MG63 (cell line): Measurements from ENCODE around the gene ACER3. TPM values are rescaled to one million over a fixed set of nuclear protein-coding genes. Genes with fewer than 3 reads are reported as not detected.
A peak's percentile ranks its signal among the peaks of the same experiment; 100 is the strongest.

Experiments
- DNase-seq: peaks from one replicate; pipeline ENCODE4 v3.0.0-alpha.2; 2020
- H3K27me3 ChIP-seq: fragments of 250-450 bp; sonication (Bioruptor Pico); 2 replicates; pipeline ENCODE4 v1.5.1; 2020; ENCODE audit warnings: mild to moderate bottlenecking, moderate library complexity
- H3K36me3 ChIP-seq: fragments of 250-450 bp; sonication (Bioruptor Pico); 2 replicates; pipeline ENCODE4 v1.5.1; 2020; ENCODE audit warnings: mild to moderate bottlenecking, moderate library complexity
- H3K4me3 ChIP-seq: fragments of 250-450 bp; sonication (Bioruptor Pico); 2 replicates; pipeline ENCODE4 v1.5.1; 2020; ENCODE audit warnings: mild to moderate bottlenecking, moderate library complexity
- H3K9me3 ChIP-seq: fragments of 250-450 bp; sonication (Bioruptor Pico); 2 replicates; pipeline ENCODE4 v1.5.1; 2020; ENCODE audit warnings: mild to moderate bottlenecking, moderate library complexity
- total RNA-seq: library from RNA; depleted of rRNA; stranded (reverse); fragments of >200 nt; shearing (Covaris generic); gene quantifications from 2 replicates; pipeline ENCODE4 v1.2.3, GENCODE V29; 2014; ENCODE audit warnings: low replicate concordance

ACER3 gene
- total RNA-seq, 1 experiment from 2014 or later, result 15.8 TPM

DNA sequence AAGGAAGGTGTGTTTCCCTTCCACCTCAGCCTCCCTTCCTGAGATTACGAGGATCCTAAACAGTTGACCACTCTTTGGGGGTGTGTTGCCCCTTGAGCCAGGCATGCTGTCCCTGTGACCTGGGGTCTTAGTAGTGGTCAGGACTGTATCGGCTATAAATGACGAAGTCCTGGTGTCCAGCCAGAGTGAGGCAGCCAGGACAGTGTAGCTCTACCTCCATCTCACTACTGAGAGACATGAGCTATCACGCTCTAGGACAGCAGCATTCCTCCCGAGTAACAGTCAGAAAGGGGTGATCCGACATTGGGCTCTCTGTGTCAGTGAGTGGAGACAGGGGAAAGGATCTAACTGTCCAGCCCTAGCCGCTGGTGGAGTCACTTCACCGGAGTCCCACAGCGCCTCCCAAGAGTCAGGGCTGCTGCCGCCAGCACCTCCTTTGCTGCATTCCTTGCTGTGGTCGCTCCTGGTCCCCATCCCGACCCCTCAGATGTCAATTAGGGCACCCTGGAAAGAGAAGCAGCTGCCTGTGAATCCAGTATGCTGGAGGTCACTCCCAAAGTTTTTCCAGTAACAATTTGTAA is 170.2 kb downstream of the ACER3 start:
- Histone ChIP-seq H3K27me3 (no peaks in the 10 kb centered on the region; the same call in 1 of the 2 replicates), H3K36me3 (no peaks in the 10 kb centered on the region), H3K4me3 (no peak overlapping the region), H3K9me3 (no peaks in the 10 kb centered on the region)
- no peak for DNase-seq

DNA sequence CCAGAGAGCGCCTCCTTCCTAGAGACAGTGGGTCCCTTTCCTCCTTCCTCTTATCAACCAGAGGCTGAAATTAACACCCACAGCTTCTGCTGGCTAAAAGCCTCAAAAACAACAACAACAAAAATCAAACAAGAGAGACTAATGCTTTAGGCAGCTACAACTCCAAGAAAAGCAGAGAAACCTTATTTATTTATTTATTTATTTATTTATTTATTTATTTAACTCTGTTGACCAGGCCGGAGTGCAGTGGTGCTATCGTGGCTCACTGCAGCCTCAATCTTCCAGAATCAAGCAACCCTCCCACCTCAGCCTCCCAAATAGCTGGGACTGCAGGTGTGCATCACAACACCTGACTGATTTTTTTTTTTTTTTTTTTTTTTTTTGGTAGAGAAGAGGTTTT is 170.9 kb downstream of the ACER3 start:
- no peaks in the 10 kb centered on the region; the same call in 1 of the 2 replicates for H3K27me3 ChIP-seq
- no peak overlapping the region for H3K4me3 ChIP-seq
- H3K9me3 ChIP-seq, result no peaks in the 10 kb centered on the region
- DNase-seq, result no peak
- H3K36me3 ChIP-seq, result no peaks in the 10 kb centered on the region

DNA sequence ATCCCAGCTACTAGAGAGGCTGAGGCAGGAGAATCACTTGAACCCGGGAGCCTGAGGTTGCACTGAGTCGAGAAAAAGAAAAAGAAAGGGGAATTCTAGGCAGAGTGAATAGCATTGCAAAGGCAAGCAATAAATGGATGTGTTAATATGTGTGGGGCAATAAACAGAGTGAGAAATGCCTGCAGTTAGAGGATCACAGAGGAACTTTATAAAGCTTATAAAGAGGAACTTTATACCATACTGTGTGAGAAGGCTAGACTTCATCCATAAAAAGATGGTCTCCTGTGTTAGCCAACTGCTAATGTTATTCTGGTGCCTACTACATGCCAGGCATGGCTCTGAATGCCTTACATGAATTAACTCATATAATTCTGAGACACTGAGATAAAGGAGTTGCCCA is 174.3 kb downstream of the ACER3 start:
- Histone ChIP-seq H3K27me3 (peaks cover 20% of the 10 kb centered on the region), H3K36me3 (no peaks in the 10 kb centered on the region), H3K4me3 (no peak overlapping the region), H3K9me3 (no peaks in the 10 kb centered on the region)
- no peak for DNase-seq

DNA sequence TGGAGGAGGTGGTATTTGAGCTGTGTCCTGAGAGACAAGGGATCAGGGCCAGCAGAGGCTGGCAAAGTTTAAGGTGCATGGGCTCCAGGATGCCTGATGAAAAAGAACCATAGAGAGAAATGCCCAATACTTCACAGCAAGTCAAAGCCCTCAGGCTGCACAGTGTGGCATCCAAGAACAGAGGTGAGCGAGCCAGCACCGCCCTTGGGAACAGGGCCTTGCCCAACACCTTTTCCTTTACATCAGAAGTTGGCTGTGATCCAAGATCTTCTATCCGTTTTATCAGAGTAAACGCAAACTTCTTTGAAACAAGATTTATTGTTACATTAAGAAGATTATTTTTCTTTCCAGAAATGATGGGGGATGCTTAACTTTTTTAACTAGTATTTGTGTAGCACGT is 174.9 kb downstream of the ACER3 start:
- DNase-seq, result no peak
- Histone ChIP-seq H3K36me3 (no peaks in the 10 kb centered on the region), H3K27me3 (peaks cover 20% of the 10 kb centered on the region), H3K4me3 (no peak overlapping the region), H3K9me3 (no peaks in the 10 kb centered on the region)

DNA sequence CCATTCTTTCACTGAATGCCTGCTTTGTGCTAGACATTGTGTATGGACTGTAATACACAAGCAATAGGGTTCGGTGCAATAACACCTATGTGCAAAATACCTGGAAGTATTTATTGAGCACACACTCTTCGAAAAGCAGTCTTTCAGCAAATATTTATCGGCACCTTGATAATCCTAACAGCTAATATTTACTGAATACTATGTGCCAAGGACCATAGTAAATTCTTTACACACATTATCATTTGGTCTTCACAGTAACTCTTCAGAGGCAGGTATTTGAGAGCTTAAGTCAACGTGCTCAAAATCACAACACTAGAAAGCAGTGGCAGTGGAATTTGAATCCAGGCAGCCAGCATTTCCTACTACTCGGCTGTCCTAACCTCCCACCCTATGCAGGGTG is 175.7 kb downstream of the ACER3 start:
- no peaks in the 10 kb centered on the region for H3K36me3 ChIP-seq
- H3K4me3 ChIP-seq, result no peak overlapping the region
- H3K9me3 ChIP-seq, result no peaks in the 10 kb centered on the region
- DNase-seq, result no peak
- peaks cover 20% of the 10 kb centered on the region for H3K27me3 ChIP-seq

DNA sequence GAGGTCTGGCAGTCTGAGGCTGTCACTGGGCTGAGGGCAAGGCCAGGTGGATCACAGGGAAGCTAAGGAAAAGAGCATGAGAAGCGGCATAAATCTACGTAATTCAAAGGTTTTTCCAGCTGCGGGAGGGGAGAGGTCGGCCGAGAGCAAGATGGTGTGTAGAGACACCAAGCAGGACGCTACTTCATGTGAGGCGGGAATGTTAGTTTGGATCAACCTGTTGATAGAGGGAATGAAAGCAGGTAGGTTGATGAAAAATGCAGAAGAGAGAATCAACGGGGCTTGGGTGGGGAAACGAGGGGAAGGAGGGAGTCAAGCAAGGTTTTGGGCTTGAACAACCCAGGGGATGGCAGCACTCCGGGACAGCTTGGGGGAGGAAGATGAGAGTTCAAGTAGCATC is 176.3 kb downstream of the ACER3 start:
- Histone ChIP-seq H3K27me3 (peaks cover 20% of the 10 kb centered on the region), H3K4me3 (no peak overlapping the region), H3K9me3 (no peaks in the 10 kb centered on the region), H3K36me3 (no peaks in the 10 kb centered on the region)
- DNase-seq, result no peak

DNA sequence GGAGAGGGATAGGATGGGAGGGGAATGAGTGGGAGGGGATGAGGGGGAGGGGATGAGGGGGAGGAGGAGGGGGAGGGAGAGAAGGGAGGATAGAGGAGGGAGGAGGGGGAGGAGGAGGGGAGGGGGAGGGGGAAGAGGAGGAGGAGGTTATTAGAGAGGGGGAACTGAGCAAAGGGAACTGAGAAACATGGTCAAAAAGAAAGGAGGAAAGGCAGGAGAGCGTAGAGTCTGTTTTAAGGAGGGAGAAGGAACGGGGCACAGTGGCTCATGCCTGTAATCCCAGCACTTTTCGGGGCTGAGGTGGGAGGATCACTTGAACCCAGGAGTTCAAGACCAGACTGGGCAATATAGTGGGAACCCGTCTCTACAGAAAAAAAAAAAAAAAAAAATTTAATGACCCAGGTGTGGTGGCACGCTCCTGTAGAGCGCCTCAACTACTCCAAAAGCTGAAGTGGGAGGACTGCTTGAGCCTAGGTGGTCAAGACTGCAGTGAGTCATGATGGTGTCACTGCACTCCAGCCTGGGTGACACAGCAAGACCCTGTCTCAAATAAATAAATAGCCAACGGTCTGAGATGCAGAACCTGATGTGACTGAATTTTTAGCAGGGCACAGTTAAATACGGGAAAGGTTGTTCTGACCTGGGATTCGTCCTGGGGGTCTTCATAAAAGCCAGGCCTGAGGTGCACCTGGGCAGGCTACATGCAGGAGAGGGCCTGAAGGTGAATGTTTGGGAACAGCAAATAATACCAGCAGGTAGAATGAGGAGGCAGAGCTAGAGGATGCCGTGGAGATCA is 177.5 kb downstream of the ACER3 start:
- H3K9me3 ChIP-seq, result no peaks in the 10 kb centered on the region
- no peak for DNase-seq
- peaks cover 20% of the 10 kb centered on the region for H3K27me3 ChIP-seq
- H3K36me3 ChIP-seq, result no peaks in the 10 kb centered on the region
- H3K4me3 ChIP-seq, result no peak overlapping the region

DNA sequence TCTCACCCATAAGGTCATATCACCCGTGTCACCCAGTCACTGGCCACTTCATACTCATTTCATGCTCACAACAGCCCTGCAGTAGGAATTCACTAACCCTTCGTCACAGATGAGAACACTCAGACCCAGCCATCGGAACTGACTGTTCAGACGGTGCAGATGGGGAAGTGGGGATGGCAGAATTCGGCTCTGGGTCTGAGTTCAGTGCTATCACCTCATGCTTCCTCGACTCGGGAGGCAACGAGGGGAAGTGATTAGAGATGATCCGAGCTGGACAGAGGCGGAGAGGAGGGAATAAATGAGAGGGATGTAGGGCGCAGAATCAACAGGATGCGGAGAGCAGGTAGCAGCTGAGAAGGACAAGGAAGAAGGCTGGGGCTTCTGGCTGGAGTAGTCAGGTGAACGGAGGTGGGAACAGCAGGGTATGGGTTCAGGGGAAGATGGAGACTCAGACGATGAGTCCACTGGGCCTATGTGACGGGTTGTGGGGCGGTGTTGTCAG is 178.2 kb downstream of the ACER3 start:
- H3K36me3 ChIP-seq, result no peaks in the 10 kb centered on the region
- H3K4me3 ChIP-seq, result no peak overlapping the region
- H3K9me3 ChIP-seq, result no peaks in the 10 kb centered on the region
- peaks cover 20% of the 10 kb centered on the region for H3K27me3 ChIP-seq
- DNase-seq, result no peak

DNA sequence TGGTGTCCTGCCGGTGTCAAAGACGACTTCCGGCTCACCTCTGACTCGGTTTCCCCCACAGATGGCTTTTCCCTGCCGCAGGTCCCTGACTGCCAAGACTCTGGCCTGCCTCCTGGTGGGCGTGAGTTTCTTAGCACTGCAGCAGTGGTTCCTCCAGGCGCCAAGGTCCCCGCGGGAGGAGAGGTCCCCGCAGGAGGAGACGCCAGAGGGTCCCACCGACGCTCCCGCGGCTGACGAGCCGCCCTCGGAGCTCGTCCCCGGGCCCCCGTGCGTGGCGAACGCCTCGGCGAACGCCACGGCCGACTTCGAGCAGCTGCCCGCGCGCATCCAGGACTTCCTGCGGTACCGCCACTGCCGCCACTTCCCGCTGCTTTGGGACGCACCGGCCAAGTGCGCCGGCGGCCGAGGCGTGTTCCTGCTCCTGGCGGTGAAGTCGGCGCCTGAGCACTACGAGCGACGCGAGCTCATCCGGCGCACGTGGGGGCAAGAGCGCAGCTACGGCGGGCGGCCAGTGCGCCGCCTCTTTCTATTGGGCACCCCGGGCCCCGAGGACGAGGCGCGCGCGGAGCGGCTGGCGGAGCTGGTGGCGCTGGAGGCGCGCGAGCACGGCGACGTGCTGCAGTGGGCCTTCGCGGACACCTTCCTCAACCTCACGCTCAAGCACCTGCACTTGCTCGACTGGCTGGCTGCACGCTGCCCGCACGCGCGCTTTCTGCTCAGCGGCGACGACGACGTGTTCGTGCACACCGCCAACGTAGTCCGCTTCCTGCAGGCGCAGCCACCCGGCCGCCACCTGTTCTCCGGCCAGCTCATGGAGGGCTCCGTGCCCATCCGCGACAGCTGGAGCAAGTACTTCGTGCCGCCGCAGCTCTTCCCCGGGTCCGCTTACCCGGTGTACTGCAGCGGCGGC is 179.0 kb downstream of the ACER3 start:
- peaks cover 20% of the 10 kb centered on the region for H3K27me3 ChIP-seq
- DNase-seq, result peak; percentile 57
- H3K4me3 ChIP-seq, result peak overlapping the region; percentile 26
- H3K9me3 ChIP-seq, result no peaks in the 10 kb centered on the region
- H3K36me3 ChIP-seq, result no peaks in the 10 kb centered on the region

DNA sequence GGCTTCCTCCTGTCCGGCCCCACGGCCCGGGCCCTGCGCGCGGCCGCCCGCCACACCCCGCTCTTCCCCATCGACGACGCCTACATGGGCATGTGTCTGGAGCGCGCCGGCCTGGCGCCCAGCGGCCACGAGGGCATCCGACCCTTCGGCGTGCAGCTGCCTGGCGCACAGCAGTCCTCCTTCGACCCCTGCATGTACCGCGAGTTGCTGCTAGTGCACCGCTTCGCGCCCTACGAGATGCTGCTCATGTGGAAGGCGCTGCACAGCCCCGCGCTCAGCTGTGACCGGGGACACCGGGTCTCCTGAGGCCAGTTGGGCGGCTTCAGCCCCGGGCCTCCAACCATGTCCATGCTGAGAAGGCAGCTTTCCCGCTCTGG is 179.7 kb downstream of the ACER3 start:
- H3K27me3 ChIP-seq, result peaks cover 20% of the 10 kb centered on the region
- DNase-seq, result no peak
- H3K4me3 ChIP-seq, result no peak overlapping the region
- H3K9me3 ChIP-seq, result no peaks in the 10 kb centered on the region
- no peaks in the 10 kb centered on the region for H3K36me3 ChIP-seq

DNA sequence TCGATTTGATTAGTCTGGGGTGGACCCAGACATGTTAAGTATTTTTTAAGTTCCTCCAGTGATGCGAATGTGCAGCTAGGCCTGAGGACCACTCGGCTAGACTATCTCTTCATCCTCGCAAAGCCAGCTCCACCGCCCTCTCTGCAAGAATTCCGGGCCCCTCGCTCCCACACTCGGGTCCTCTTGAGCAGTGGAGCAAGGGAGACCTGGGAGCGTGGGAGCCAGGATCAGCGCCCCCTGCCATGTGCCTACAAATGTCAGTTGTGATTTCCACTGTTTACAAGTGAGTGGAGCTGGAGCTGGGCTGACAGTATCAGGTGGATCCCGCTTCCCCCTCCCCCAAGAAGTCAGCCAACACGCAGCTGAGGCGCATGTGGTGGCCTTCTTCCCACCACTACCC is 180.2 kb downstream of the ACER3 start:
- Histone ChIP-seq H3K4me3 (no peak overlapping the region), H3K36me3 (no peaks in the 10 kb centered on the region), H3K27me3 (peaks cover 20% of the 10 kb centered on the region), H3K9me3 (no peaks in the 10 kb centered on the region)
- DNase-seq, result no peak

DNA sequence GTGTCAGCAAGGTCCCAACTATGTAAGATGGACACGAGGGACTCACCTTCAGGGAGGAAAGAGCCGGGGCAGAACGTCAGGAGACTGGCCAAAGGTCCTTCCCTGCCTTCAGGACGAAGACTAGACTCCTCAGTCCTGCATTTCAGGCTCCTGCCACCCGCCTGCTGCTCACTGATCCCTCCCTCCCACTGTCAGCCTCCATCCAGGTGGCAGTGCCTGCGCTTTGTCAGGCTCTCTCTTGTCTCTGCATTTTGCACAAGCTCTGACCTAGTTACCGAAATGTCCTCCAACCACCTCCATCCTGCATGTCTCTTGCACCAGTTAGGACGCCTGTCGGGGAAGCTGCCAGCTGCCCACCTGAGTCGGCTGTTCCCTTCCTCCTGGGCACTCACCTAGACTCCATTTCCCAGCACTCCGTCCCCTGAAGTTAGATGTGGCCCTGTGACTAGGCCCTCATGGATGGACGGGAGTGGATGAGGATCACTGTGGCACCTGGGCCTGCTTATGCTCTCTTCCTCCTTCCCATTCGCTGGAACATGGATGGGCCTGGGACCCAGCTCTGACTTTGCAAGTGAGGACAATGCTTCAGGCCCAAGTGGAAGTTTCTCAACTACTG is 181.5 kb downstream of the ACER3 start:
- Histone ChIP-seq H3K9me3 (no peaks in the 10 kb centered on the region), H3K27me3 (peaks cover 15% of the 10 kb centered on the region), H3K36me3 (no peaks in the 10 kb centered on the region), H3K4me3 (no peak overlapping the region)
- no peak for DNase-seq

DNA sequence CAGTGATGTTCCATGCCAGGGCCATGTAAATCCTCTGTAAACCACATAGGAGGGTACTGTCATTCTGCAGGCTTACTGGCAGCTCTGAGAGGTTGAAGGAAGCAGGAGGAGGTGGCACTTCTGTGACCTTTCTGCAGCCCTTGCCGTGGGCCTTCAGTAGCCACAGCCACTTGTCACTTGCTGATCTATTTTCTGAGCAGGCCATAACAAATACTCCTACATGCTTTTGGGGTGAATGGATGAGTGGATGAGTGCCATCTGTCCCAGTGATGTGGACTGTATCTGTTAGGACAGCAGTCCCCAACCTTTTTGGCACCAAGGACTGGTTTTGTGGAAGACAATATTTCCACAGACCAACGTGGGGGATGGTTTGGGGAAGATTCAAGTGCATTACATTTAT is 183.6 kb downstream of the ACER3 start:
- Histone ChIP-seq H3K36me3 (no peaks in the 10 kb centered on the region), H3K27me3 (peaks cover 5% of the 10 kb centered on the region), H3K4me3 (no peak overlapping the region), H3K9me3 (no peaks in the 10 kb centered on the region)
- DNase-seq, result no peak

DNA sequence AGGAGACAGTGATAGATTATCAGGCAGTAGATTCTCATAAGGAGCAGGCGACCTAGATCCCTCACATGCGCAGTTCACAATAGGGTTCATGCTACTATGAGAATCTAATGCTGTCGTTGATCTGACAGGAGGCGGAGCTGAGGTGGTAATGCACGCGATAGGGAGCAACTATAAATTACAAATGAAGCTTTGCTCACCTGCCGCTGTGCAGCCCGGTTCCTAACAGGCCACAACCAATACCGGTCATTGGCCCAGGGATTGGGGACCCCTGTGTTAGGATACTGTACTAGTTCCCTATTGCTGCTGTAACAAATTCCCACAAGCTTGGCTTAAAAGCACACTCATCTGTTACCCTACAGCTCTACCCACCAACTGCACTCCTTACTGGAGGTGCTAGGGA is 184.2 kb downstream of the ACER3 start:
- Histone ChIP-seq H3K9me3 (no peaks in the 10 kb centered on the region), H3K36me3 (no peaks in the 10 kb centered on the region), H3K4me3 (no peak overlapping the region), H3K27me3 (no peaks in the 10 kb centered on the region; the same call in 1 of the 2 replicates)
- DNase-seq, result no peak

DNA sequence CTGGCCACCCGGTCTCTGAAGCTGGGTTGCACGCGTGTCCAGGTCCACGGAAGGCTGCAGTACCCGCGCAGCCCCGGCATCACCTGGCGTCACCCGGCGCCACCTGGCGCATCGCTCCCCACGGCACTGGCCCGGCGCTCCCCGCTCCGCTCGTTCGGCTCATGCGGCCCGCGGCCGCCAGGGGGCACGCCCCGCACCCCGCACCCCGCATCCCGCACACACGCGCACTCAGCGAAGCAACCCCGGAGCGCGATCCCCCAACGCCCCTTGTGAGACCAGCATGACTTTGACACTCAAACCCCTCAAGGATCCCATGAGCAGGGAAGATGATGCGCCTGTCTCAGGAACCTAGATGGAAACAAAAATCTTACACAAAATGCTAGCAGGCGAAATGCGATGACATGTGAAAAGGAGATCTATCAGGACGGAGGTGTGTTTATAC is 185.4 kb downstream of the ACER3 start:
- H3K4me3 ChIP-seq, result no peak overlapping the region
- no peaks in the 10 kb centered on the region for H3K9me3 ChIP-seq
- DNase-seq, result peak; percentile 22
- no peaks in the 10 kb centered on the region for H3K27me3 ChIP-seq
- no peaks in the 10 kb centered on the region for H3K36me3 ChIP-seq

DNA sequence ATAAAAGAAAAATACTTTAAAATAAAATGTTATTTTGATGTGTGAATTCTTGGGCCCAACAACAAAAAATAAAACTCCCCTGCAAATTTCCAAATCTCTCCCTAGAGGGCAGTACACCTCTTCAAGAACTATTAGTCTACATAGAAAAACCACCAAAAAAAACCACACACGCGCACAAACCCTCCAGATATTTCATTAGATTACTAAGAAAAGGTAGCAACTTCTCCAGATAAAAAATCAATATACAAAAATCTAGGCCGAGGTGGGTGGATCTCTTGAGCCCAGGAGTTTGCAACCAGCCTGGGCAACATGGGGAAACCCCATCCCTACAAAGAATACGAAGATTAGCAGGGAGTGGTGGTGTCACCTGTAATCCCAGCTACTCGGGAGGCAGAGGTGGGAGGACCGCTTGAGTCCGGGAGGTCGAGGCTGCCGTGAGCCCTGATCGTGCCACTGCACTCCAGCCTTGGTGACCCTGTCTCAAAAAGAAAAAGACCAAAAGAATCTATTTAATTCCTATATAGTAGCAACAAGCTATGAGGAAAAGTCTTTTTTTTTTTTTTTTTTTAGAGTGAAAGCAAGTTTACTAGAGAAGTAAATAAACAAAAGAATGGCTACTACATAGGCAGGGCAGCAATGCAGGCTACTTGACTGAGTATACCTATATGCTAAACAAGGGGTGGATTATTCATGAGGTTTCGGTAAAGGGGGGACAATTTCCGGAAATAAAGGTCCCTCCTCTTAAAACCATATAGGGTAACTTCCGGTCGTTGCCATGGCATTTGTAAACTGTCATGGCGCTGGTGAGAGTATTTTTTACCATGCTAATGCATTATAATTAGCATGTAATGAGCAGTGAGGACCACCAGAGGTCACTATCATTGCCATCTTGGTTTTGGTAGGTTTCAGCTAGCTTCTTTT is 186.5 kb downstream of the ACER3 start:
- Histone ChIP-seq H3K9me3 (no peaks in the 10 kb centered on the region), H3K4me3 (peak overlapping the region; percentile 34), H3K36me3 (no peaks in the 10 kb centered on the region), H3K27me3 (no peaks in the 10 kb centered on the region)
- DNase-seq, result peak; percentile 61
